Coronary artery (tissue), 2 donors: ENCODE measurements around the gene DACH1.

Experiments used
- DNase-seq: peaks from one replicate; pipeline ENCODE4 v3.0.0-alpha.2; 2017; ENCODE audit warnings: low spot score
- H3K27ac ChIP-seq, 2 donors: fragments of 200-600 bp; sonication (generic); one replicate each; pipeline ENCODE4 v1.5.1; 2016 to 2019
- H3K4me3 ChIP-seq: fragments of 200-600 bp; sonication (generic); 2 replicates; pipeline ENCODE4 v1.5.1; 2016; ENCODE audit warnings: mild to moderate bottlenecking, moderate library complexity
- TF ChIP-seq, protein P1 (sequence below): fragments of 200-600 bp; sonication (generic); IDR thresholded peaks from one replicate; pipeline ENCODE4 v1.5.1; 2019; ENCODE audit warnings: antibody characterized with exemption

The DACH1 gene

DNA sequence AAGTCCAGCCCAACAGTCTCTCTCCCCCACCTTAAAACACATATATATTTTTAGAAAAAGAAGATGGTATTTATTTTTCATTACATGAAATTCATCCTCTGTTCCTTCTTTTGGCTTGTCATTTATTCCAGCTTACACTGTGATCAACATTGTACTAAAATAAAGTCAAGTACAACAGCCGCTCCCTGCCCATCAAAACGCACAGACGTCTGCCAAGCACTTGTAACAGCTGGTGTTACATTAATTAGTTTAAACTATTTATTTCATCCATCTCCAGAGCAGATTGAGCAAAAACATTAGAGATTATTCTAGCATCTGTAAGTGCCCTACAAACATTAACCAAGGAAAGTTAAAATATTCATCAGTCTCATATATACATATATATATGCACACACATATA, 350.5 kb downstream of the DACH1 start:
- Histone ChIP-seq H3K4me3 (no peak overlapping the region), H3K27ac (no peak overlapping the region)
- TF ChIP-seq, protein P1, sequence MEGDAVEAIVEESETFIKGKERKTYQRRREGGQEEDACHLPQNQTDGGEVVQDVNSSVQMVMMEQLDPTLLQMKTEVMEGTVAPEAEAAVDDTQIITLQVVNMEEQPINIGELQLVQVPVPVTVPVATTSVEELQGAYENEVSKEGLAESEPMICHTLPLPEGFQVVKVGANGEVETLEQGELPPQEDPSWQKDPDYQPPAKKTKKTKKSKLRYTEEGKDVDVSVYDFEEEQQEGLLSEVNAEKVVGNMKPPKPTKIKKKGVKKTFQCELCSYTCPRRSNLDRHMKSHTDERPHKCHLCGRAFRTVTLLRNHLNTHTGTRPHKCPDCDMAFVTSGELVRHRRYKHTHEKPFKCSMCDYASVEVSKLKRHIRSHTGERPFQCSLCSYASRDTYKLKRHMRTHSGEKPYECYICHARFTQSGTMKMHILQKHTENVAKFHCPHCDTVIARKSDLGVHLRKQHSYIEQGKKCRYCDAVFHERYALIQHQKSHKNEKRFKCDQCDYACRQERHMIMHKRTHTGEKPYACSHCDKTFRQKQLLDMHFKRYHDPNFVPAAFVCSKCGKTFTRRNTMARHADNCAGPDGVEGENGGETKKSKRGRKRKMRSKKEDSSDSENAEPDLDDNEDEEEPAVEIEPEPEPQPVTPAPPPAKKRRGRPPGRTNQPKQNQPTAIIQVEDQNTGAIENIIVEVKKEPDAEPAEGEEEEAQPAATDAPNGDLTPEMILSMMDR: no peak
- no peak for DNase-seq

DNA sequence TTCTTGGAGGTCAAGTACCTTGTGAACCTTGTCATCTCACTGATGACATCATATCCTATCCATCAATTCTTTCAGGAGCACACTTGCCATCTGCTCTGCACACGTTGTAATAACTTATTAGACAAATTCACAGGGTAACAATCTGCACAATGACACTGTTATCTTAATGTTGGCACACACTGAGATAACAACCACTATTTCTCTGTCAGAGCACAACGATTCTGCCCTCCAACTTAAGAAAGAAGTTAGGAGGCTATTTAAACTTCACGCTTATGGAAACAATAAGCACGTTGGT, 351.3 kb downstream of the DACH1 start:
- DNase-seq: no peak
- no peak overlapping the region for H3K4me3 ChIP-seq
- TF ChIP-seq, protein P1: no peak
- H3K27ac ChIP-seq: no peak overlapping the region

DNA sequence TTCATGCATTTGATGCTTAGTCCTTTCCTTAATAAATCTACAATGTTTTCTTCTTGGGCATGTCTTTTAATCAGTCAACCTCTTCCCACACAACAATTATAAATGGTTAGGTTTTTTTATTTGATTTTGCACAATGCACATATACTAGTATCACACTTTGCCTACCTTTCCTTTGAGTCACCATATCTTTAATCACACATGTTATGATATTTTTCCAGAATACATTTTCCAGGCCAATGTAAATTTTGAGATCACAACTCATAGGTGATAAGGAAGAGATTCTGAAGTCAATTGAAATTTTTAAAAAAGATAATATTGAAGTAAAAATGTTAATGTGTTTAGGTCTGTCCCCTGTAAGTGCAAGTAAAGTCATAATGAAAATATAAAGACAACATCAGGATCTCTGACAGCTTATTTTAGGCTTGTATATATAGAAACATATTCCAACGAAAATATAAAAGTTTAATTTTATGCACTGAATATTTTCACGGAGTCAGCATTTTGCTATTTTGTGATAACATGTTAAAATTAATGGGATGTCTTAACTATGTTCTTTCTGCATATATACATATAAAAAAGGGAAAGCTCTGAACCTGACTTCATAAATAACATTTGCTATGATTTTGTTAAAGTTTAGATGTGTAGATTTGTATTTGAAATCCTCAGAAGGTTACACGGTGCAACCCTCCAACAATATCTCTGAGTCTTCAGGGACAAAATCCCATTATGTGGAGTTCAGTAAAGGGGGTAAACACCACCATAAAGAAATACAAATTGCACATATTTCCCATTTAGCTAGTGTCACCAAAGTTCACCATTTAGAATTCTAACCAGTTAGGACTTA, 351.9 kb downstream of the DACH1 start:
- no peak overlapping the region for H3K27ac ChIP-seq
- no peak for DNase-seq
- TF ChIP-seq, protein P1: no peak
- H3K4me3 ChIP-seq: no peak overlapping the region

DNA sequence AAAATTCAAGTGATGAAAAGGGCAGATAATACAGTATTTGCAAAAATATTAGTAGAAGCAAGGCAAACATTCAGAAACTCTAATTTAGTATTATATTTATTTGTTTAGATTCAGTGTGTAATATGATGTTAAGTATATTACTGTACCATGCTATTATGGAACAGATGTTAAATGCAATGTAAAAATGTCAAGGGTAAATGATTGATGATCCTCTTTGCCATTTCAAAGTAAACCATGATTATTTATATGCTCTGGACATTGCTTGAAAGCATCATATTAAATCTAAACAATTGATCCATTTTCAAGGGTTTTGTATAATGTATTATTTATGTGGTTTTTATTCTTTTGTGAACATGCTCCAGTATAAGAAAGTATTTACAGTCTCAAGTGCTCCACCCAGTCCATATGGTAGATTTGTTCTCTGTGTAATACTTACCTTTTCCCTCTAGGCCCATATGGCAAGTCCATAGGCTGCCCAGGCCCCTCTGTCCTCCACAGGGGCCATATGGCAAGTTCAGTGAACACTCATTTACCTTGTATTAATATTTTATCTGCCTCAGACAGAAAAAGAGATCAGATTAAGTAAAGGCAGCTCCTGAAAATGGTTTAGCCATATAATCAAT, 353.5 kb downstream of the DACH1 start:
- TF ChIP-seq, protein P1: no peak

DNA sequence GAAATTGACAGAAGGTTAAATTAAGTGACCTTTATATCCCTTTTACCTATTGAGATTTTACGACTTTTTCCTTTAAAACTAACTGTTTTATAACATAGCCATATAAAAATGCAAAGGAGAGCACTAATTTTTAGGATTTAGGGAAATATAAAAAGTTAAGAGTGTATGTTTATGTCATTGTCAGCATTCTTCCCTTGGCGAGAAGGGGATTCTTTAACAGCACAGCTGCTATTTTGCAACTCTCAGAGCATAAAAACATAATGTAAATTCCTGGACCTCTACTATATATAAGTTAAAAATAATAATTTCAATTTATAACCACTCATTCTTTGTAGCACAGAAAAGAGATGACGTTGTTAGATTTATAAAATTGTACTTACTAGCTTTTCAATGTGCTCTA, 363.2 kb downstream of the DACH1 start:
- no peak for DNase-seq
- Histone ChIP-seq H3K27ac (no peak overlapping the region), H3K4me3 (no peak overlapping the region)
- TF ChIP-seq, protein P1: no peak

More for the DNA sequence above, 353.5 kb downstream of the DACH1 start:
- DNase-seq: no peak
- no peak overlapping the region for H3K4me3 ChIP-seq
- H3K27ac ChIP-seq: no peak overlapping the region

DNA sequence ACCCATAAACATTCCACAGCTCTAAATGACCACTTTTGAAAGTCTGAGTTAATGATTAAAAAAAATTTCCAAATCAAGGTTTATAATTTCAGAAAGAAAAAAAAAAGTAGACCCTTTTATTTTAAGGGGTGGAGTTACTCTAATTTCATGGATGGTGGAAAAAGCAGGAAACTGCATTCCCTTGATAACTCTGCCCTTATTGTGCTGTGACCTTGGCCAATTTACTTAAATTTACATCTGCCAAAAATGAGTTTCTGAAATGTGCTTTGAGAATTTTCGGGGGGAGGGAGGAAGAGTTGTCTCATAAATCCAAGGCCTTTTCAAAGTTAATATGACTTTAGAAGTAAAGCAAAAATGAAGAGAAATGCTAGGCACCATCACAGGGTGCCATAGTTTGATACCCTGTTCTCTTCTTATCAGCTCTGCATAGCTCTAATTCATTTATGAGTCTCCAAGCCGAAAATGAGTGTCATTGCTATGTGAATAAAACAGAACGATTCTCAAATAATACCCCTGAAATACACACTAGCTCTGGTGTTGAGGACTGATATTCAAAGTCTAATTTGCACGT, 367.0 kb downstream of the DACH1 start:
- no peak for DNase-seq
- Histone ChIP-seq H3K4me3 (no peak overlapping the region), H3K27ac (no peak overlapping the region)
- TF ChIP-seq, protein P1: no peak
